ENCODE measurements around the gene MLN.

The MLN gene

DNA sequence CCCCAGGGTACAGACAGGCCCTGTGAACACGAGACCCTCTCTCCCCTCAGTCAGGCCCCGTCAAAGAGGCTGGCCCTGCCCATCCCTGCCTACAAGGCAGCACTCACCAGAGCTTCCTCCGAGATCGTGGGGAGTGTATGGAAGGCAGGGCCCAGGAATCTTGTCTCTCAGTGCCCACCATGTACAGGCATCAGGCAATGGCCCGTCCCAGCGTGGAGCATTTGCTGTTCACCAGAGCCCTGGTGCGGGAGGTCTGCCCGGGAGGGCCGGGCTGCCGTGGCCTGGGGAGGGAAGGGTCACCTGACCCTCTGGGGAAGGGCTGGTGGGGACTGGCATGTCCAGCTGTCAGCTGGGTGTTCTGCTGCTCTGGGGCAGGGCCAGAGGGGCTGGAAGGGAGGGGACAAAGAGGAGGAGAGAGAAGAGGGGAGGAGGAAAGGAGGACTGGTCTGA lies 57.1 kb downstream of the MLN start, which contains the start of gene IP6K3:
Gene IP6K3 (minus strand): TSS at position 255 of the 450 bp plus-strand sequence. CDS start 11,429 bp downstream, outside the sequence.
- Histone ChIP-seq H3K27ac (ENCODE audit: insufficient read depth, low read length, poor library complexity, severe bottlenecking) (no peak within 1 kb of the TSS), H3K4me3 (ENCODE audit: insufficient read depth, low read depth, low read length, poor library complexity, severe bottlenecking) (no peak within 1 kb of the TSS), H3K36me3 (ENCODE audit: control insufficient read depth, insufficient read depth, low read length) (no peaks in the 10 kb centered on the region), H3K4me1 (ENCODE audit: control insufficient read depth, insufficient read depth, low read length, poor library complexity, severe bottlenecking) (no peaks in the 10 kb centered on the region), H3K27me3 (replicated peaks; ENCODE audit: control insufficient read depth, insufficient read depth, low read length, poor library complexity, severe bottlenecking) (peaks cover 3% of the 10 kb centered on the region), H3K9me3 (ENCODE audit: control insufficient read depth, low read length) (no peaks in the 10 kb centered on the region)
- DNase-seq: no peak

GRCh38 chr6:33746036-33746600 lies 57.7 kb downstream of the MLN start:
- no peak for DNase-seq
- H3K36me3 ChIP-seq (ENCODE audit: control insufficient read depth, insufficient read depth, low read length): no peaks in the 10 kb centered on the region
- H3K27ac ChIP-seq (ENCODE audit: insufficient read depth, low read length, poor library complexity, severe bottlenecking): no peak overlapping the region
- no peaks in the 10 kb centered on the region for H3K4me1 ChIP-seq (ENCODE audit: control insufficient read depth, insufficient read depth, low read length, poor library complexity, severe bottlenecking)
- H3K27me3 ChIP-seq (replicated peaks; ENCODE audit: control insufficient read depth, insufficient read depth, low read length, poor library complexity, severe bottlenecking): peaks cover 3% of the 10 kb centered on the region
- H3K4me3 ChIP-seq (ENCODE audit: insufficient read depth, low read depth, low read length, poor library complexity, severe bottlenecking): no peak overlapping the region
- H3K9me3 ChIP-seq (ENCODE audit: control insufficient read depth, low read length): no peaks in the 10 kb centered on the region

DNA sequence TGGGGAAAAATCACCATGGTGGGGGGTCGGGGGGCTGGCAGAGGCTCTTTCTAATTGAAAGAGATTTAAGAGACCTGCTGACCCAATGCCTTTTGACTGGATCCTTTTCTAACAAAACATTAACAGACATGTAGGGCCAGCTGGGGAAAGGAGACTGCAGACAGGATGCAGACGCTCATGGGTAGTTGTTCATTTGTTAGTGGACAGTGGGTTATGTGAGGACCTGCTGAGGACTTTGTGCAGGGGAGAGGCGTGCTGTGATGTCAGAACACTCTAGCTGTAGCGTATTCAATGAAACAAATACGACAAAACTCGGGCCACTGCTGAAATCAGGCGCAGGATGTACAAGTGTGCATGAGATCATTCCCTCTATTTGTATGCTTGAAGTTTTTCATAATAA lies 58.3 kb downstream of the MLN start:
- DNase-seq: no peak
- Histone ChIP-seq H3K4me3 (ENCODE audit: insufficient read depth, low read depth, low read length, poor library complexity, severe bottlenecking) (no peak overlapping the region), H3K27ac (ENCODE audit: insufficient read depth, low read length, poor library complexity, severe bottlenecking) (no peak overlapping the region), H3K4me1 (ENCODE audit: control insufficient read depth, insufficient read depth, low read length, poor library complexity, severe bottlenecking) (no peaks in the 10 kb centered on the region), H3K9me3 (ENCODE audit: control insufficient read depth, low read length) (no peaks in the 10 kb centered on the region), H3K27me3 (replicated peaks; ENCODE audit: control insufficient read depth, insufficient read depth, low read length, poor library complexity, severe bottlenecking) (peaks cover 3% of the 10 kb centered on the region), H3K36me3 (ENCODE audit: control insufficient read depth, insufficient read depth, low read length) (no peaks in the 10 kb centered on the region)

DNA sequence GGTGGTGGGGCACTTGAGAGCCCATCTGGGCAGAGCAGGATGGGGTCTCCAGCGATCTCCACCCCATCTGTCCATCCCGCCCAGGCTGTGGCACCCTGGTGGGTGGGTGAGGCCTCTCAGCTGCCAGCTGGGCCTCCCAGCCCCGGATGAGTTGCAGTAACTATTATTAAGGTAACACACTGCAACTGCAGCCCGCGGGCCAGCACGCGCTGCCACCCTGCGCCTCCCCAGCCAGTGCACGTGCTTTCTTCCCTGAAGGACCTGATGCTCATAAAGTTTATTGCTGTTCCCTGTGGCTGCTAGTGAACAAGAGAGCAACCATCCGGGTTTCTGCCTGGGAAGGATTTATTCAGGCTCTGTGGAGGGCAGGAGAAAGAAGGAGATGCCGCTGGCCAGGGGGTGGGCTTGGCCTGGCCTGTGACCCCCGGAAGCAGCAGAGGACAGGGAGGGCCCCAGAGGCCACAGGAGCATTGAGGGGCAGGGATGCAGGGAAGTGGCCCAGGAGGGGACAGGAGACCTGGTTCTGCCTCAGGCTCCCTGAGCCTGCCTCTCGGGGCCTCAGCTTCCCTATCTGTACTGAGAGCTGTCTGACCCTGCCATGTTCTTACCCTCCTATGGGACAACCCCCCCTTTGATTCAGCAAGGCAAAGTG lies 58.8 kb downstream of the MLN start:
- no peak for DNase-seq
- Histone ChIP-seq H3K36me3 (ENCODE audit: control insufficient read depth, insufficient read depth, low read length) (no peaks in the 10 kb centered on the region), H3K27me3 (replicated peaks; ENCODE audit: control insufficient read depth, insufficient read depth, low read length, poor library complexity, severe bottlenecking) (peaks cover 3% of the 10 kb centered on the region), H3K9me3 (ENCODE audit: control insufficient read depth, low read length) (no peaks in the 10 kb centered on the region), H3K4me3 (ENCODE audit: insufficient read depth, low read depth, low read length, poor library complexity, severe bottlenecking) (no peak overlapping the region), H3K4me1 (ENCODE audit: control insufficient read depth, insufficient read depth, low read length, poor library complexity, severe bottlenecking) (no peaks in the 10 kb centered on the region), H3K27ac (ENCODE audit: insufficient read depth, low read length, poor library complexity, severe bottlenecking) (no peak overlapping the region)

All from effector memory CD4-positive, alpha-beta T cell (primary cell).